ACHN (cell line): ENCODE measurements around the gene BRSK2.
"Not testable (repeated sequence)": the region's sequence is repeated elsewhere in the genome, so short reads cannot be mapped to it uniquely, and the experiment has no call there.

ENCODE experiments used
- DNase-seq: peaks from one replicate; pipeline ENCODE4 v3.0.0-alpha.2; 2015
- in situ Hi-C: cut with HindIII; loops from 2 replicates; pipeline ENCODE4 v1.10.0; 2017; ENCODE audit warnings: low sequenced_read_pairs, low pct_ligation_motif_present, low pct_unique_long_range_greater_than_20kb

The BRSK2 gene

GRCh38 chr11:1389932-1390568 is at the start of gene BRSK2:
Gene BRSK2 (plus strand): TSS chr11:1389934. CDS start chr11:1390285, 351 bp downstream.
- no peak for DNase-seq
- in situ Hi-C loops = no loop called here

GRCh38 chr11:1340111-1340510 is 49.6 kb upstream of the BRSK2 start:
- DNase-seq = no peak
- in situ Hi-C loops = no loop called here

DNA sequence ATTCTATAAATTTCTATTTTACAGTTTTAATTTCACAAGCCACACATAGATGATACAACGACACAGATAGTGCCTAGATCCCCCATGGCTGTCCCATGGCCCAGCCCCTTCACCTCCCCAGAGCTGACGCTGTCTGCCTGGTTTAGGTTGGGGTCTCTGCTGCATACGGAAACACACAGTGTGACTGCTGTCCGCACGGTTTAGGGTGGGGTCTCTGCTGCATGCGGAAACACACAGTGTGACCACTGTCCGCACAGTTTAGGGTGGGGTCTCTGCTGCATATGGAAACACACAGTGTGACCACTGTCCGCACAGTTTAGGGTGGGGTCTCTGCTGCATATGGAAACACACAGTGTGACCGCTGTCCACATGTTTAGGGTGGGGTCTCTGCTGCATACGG is 48.5 kb upstream of the BRSK2 start:
- in situ Hi-C loops, DNase-seq: not testable (repeated sequence)

GRCh38 chr11:1341928-1342524 is 47.7 kb upstream of the BRSK2 start:
- in situ Hi-C loops = no loop called here
- DNase-seq = no peak

DNA sequence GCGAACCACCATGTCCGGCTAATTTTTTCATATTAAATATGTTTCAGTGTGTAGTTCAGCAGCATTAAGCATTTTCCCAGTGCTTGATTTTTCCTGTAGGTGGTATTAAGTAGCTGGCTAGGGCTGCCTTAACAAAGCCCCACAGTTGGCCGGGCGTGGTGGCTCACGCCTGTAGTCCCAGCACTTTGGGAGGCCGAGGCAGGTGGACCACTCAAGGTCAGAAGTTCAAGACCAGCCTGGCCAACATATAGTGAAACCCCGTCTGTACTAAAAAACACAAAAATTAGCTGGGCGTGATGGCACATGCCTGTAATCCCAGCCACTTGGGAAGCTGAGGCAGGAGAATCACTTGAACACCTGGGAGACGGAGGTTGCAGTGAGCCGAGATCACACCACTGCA is 46.8 kb upstream of the BRSK2 start:
- DNase-seq = no peak
- in situ Hi-C loops = no loop called here

DNA sequence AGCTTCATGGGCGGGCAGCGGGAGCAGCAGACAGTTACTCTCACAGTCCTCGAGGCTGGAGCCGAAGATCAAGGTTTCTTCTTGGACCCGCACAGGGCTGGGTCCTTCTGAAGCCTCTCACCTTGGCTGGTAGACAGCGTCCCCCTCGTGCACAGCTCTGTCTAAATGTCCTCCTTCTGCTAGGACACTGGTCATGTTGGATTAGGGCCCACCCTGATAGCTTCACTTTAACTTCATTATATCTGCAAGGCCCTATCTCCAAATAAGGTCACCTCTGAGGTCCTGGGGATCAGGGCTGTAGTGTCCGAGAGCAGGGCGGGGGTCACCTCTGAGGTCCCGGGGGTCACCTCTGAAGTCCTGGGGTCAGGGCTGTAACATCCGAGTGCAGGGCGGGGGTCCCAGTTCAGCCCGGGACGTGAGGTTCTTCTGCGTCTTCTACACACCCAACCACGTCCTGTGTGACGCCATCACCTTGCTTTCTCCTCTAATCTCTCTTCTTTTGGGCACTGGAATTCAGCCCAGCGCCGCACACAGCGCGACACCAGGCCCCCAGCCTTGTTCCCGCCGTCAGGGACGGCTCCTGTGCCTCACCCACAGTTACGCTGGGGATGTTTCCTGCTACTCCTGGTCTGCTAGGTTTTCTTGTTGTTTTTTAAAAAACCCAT is 46.2 kb upstream of the BRSK2 start:
- in situ Hi-C loops = no loop called here
- no peak for DNase-seq

DNA sequence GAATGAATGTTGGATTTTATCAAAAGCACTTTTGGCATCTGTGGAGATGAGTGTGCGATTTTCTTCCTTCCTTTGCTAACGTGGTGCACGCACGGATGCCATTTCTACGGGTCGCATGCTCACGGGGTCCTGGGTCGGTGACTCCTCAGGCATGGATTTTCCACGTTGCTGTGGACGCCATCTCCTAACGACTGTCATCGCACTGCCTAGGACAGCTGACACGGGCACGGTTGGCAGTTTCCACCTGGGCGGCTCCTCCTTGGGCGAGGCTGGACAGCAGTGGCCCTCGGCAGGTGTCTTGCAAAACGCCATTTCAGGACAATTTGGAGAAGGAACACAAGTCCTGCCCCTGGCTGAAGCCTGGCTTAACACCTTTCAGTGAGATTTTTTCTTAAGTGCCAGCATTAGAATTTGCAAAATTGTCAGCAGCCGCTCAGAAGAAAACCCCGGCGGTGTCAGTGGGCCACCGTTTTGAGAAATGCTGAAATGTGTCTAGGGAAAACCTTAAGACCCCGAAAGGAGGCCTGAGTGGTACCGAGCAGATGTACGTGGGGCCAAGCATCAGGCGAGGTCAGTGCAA is 45.6 kb upstream of the BRSK2 start:
- in situ Hi-C loops = no loop called here
- no peak for DNase-seq

DNA sequence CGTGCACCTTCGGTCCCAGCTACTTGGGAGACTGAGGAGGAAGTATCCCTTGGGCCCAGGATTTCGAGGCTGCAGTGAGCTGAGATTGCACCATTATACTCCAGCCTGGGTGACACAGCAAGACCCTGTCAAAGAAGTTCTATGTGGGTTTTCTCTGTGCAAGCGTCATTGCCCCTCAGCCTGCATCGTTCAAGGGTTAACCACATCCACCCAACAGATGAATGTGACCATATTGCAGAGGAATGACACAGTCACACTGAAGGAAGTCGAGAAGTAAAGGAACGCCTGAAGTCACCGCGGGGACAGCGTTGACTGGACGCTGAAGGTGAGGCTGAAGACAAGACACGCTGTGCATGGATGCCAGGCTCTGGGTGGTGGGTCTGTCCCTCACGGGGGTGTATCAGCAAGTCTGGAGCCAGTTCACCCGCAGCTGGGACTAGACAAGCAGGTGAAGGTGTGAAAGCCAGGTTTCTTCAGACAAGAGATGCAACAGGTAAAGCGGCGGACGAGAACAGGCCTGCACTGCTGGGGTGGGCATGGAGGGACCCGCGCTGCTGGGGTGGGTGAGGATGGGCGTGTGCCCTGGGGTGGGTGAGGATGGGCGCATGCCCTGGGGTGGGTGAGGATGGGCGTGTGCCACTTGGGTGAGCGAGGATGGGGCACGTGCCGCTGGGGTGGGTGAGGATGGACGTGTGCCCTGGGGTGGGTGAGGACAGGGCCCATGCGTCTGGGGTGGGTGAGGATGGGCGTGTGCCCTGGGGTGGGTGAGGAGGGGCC is 43.8 kb upstream of the BRSK2 start:
- DNase-seq = no peak
- in situ Hi-C loops = no loop called here

DNA sequence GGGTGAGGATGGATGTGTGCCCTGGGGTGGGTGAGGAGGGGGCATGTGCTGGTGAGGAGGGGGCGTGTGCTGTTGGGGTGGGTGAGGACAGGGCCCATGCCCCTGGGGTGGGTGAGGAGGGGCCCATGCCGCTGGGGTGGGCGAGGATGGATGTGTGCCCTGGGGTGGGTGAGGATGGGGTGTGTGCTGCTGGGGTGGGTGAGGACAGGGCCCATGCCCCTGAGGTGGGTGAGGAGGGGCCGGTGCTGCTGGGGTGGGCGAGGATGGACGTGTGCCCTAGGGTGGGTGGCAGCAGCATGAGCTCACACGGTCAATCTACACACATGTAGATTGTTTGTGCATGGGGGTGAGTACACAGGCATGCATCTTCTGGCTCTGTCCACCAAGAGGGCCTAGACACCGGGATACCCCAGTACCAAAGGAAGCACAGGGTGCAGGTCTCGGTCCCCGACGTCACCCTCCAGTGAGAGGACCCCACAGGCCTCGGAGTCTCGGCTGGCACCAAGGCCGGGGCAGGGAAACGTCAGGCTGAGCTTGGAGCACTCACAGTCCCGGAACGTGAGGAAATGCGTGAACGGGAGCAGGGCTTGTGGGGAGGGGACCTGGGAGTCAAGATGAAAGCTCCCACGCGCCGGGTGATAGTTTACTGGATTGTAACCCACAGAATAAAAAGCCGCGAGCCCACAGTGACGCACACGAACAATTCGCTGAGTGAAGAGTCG is 42.9 kb upstream of the BRSK2 start:
- DNase-seq = no peak
- in situ Hi-C loops = no loop called here

- in situ Hi-C loops, DNase-seq: not testable (repeated sequence)
These were observed 42.2 kb upstream of the BRSK2 start for GRCh38 chr11:1347411-1347999.

DNA sequence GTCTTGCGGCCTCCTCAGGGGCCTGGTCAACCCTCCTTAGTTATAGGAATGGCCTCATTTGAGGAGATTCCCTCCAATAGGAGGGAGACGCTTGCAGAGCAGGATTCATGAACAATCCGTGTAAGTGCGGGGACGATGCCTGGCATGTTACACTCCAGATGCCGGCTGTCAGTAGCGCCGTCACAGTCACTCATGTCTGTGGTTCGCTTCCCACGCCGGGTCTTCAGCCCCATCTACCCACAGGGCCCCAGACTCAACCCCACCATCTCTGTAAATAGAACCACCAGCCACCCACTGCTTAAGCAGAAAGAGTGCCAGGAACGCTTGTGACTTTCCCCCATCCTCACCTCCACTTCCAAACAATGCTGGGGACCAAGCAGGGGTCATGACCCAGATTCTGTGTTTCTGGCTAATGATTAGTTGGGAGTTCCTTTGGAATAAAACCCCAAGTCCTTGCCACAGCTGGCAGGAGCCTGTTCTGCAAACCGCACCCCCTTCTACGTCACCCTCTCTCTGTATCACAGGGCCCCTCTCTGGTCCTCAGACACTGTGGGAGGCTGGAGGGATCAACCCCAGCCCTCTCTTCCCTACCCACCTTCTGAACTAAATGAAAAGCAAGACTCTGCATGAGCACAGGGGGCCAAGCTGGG is 41.5 kb upstream of the BRSK2 start:
- no peak for DNase-seq
- in situ Hi-C loops = no loop called here

DNA sequence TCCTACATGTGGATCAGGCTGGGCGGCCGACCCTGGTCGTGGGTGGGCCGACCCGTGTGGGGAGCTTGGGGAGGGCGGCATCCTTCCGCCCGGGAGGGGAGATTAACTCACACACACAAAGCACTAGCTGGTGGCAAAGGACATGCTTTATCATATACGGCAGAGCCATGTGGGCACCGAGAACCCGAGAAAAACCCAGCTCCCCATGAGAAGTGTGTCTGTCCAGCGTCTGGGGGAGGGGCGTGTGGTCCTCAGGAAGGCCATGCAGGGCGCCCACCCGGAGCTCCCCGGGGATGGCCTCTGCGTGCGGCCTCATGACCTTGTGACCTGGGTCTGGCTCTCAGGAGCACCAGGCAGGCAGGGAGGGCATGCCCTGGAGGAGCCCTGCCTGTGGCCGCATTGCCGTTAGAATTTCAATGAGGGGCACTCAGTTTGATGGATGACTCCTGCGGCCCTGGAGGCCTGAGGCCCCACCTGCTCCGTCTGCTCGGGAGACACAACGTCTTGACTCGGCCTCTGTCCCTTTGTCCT is 40.9 kb upstream of the BRSK2 start:
- no peak for DNase-seq
- in situ Hi-C loops = no loop called here

DNA sequence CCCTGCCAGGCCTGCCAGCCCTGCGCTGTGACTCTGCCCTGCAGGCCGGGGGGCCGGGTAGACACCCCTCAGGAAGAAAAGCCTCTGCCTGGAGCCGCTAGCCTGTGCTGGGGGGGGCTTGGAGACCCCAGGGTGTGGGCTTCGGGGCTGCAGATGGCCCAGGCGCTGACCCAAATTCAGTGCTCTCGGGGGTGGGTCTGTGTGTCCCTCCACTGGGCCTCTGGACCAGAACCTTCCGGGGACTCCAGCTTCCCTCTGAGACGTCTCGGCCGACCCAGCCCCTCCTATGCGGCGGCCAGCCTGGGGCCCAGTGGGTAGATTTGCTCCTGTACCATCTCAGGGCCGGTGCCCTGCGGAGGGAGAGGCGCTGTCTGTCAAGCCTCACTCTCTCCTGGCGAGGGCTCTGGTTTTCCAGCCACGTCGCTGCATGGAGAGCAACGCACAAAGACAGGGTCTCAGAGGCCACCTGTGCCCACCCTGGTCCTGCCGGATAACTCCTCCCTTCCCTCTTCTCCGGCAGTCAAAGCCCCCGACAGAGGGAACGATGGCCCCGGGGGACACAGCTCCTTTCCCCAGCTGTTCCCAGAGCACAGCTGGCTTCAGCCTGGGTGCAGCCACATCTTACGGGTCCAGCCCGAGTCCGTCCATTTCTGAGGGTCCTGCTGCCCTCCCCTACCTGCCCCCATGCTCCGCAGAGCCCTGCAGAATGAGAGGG is 40.2 kb upstream of the BRSK2 start:
- DNase-seq = no peak
- in situ Hi-C loops = no loop called here

DNA sequence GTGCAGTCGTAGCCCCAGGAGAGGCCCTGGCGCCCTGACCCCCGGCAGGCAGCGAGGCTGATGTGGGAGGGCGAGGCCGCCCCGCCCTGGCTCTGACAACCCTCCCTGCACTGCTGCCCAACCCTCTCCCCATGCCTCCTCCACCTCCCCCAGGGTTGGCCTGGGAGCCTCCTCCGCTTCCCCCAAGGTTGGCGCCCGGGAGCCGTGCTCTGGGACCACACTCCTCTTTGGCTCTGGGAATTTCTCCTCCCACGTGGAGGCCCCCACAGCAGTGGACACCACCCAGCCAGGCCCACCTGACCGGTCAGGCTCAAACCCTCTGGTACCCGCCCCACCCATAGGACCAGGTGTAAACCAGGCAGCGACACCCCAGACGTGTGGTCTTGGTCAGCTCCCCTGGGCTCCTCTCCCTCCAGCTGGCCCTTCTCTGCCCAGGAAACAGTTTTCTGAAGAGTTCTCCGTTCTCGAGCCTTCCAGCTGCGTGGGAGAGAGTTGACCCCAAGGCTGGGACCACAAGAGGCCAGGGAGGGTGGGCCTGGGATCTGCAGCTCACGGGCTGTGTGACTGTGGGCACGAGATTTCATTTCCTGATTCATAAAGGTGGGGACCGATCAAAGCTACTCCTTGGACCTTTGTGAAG is 39.5 kb upstream of the BRSK2 start:
- DNase-seq = no peak
- in situ Hi-C loops = no loop called here

DNA sequence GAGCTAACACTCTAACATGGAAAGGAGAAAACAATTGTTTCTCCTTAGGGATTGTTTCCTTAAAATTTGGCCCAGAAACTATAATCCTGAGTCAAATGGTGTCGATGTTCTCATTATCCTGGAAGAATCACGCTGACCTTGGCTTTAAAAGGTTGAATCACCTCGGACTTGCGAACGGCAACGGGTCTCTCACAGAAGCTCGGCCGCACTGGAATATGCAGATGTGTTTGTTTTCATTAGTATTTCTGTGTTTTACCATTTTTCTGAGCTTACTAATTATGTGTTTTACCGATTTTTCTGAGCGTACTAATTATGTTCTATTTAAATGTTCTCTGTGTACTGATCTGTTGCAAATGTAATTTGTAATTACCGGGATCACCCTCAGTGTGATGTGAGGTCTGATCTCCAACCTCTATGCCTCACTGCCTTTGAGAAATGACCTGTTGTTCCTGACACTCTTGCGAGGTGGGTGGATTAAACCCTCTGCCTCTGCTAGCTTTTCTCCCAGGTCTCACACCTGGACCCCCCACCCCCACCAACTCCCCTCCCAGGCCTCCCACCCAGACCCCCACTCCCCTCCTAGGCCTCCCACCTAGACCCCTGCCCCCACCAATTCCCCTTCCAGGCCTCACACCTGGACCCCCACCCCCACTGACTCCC is 38.3 kb upstream of the BRSK2 start:
- in situ Hi-C loops = no loop called here

More for the DNA sequence above, 38.3 kb upstream of the BRSK2 start:
- peak; percentile 8 for DNase-seq
